CD4-positive, alpha-beta T cell treated with Interleukin-4 for 4 hours (primary cell): ENCODE measurements around the gene TRIM7.
"Not testable (repeated sequence)": the region's sequence is repeated elsewhere in the genome, so short reads cannot be mapped to it uniquely, and the experiment has no call there.

Source experiments
- DNase-seq: peaks from one replicate; pipeline ENCODE4 v3.0.0-alpha.2; 2020

The TRIM7 gene

DNA sequence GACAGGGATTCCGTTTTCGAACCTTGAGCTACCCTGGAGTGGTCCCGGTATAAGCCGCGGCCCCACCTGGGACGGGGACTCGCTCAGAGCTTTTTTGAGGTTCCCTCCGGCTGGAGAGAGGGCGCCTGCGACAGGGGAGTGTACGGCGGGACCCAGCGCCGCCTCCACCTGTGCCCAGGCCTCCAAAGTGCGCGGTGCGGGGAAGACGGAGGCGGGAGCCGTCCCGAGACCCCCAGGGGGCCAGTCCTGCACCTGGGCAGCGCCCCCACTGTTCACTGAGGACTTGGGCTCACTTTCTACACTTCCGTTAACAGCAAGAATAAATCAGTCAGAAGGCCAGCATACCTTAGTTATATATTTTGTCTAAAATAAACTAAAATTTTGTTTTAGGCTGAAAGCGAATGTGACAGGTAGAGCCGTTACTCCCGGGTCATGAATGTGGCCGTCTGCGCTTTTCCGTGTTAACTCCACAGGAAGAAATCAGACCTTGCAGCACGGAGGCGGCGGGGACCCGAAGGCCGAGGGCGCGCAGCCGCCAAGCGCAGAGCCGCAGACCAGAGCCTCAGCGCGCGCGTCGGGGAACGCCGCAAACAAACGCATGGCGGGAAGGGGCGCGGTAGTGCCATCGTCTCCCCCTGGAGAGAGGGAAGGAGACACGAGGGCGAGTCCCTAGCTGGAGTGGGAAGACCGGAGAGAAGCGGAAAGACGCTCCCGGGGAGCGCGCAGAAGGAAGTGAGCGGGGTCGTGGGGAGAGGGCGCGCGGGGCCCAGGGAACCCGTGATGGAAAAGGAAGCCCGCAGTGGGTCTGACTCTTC lies 14.1 kb downstream of the TRIM7 start:
- no peak for DNase-seq

DNA sequence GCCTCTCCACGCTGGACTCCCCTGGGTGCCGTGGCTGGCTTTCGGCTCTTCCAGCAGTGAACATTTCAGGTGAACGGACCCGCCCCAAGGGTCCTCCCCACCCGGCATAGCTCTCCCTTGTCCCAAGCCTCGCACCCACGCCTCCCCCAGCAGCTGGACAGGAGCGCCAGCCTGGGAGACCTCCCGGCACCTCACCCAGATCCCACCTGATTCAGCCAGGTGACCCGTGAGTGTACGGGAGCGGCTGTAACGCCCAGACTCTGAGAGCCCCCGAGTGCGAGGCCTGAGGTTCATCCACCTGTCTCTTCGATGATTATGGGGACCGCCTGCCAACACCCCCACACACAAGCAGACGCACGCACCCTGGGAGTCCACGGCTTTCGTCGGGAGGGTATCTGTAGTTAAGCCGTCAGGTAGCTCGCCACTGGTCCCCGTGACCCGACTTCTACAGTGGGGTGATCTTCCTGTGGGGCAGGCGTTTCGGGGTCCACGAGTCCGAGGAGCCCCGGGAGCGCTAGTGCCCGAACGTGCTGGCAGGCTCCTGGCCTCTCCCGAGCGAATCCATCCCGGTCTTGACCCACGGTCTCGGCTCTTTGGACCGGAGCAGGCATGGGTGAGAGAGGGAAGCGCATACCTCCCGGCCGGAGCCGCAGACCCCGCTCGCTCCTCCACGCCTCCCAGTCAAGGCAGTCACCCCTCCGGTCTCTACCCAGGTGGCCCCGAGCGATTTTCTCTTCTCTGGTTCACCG lies 14.9 kb downstream of the TRIM7 start:
- DNase-seq = no peak

DNA sequence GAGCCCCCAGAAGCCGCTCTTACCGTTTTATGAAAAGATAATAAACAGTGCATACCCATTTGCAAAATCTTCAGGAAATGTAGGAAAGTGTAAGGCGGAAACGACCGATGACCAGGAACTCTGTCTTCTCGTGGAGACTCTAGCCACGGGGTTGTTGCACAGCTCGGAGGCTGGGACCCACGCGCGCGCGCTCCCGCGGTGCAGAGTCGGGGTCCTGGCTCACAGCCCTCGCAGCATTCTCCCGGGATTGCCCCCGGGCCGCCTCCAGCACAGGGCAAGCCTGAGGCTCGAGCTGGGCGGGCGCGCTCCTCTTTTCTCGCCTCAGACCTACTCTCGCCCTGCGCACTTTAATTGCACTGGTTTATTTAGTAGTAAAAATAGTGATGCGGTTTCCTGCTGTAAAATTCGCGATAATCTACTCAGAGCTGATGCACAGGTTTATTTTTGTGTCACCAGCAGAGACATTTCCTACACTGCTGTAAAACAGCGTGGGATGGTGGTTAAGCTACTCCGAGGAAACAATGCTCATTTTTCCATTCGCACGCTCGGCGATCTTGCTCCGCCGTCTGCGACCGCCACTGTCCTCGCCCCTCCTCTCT lies 15.5 kb downstream of the TRIM7 start:
- peak; percentile 82 for DNase-seq

DNA sequence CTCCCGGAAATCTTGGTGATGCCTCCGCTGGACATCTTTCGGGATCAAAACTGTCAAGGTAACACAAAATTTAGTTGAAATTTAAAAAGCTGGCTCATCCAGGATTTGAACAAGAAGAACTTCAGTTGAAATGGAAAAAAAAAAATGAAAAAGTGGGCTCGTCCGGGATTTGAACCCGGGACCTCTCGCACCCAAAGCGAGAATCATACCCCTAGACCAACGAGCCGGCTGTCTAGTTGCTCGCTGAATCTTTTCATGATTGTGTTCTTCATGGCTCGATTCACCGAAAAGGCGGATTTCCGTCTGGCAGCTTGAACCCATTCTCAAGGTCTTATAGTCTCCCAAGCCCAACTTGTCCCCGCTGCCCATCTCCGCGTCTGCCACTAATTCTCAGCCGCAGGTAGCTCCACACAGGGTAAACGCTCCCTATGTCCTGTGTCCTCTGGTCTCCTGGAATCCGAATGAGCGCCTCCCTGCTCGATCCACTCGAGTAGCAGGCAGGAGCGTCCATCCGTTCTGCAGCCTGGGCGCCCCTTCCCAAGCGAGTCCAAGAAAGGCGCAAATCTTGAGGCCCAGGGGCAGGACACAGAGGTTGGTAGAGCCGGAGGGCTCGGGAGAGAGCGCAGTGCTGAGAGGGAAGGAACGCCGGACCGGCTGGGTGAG lies 16.2 kb downstream of the TRIM7 start:
- peak; percentile 78 for DNase-seq

DNA sequence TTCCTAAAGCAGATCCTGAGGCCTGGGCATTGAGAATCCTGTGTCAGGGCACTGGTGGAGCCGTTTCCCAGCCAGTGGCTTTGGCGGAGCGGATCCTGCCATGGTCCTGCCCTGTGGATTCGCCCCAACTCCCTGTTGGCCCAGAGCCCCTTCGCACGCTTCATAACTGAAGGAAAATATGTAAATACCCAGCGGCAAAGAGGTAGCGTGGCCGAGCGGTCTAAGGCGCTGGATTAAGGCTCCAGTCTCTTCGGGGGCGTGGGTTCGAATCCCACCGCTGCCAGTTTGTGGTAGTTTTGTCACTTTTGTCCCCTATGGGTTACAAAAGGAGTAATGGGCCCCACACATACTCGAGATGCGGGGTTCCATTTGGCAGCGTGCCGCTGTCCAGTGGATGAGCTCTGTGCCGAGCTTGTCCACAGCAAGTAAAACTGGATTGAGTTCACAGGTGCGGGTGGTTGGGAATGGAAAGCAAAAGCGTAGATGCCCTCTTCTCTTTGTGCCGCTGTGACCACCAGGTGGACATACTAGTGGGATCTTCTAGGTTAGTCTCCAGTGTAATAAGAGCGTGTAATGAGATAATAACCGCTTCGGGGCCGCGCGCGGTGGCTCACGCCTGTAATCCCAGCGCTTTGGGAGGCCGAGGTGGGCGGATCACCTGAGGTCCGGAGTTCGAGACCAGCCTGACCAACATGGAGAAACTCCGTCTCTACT lies 17.3 kb downstream of the TRIM7 start:
- DNase-seq = no peak

DNA sequence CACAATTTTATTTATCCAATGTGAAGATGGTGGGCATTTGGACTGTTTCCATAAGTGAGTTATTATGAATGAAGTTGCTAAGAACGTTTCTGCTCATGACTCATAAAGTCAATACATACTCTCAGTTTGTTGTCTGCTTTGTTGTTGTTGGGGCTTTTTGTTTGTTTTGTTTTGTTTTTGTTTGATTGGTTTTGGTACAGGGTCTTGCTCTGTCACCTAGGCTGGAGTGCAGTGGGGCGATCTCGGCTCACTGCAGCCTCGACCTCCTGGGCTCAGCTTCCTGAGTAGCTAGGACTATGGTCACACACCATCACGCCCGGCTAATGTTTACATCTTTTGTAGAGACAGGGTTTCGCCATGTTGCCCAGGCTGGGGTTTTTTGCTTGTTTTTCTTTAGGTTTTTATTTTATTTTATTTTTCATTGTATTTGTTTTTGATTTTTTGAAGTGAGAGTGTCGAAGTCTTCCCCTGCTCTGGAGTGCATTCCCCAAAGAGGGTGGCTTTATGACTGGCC lies 18.0 kb downstream of the TRIM7 start:
- no peak for DNase-seq

DNA sequence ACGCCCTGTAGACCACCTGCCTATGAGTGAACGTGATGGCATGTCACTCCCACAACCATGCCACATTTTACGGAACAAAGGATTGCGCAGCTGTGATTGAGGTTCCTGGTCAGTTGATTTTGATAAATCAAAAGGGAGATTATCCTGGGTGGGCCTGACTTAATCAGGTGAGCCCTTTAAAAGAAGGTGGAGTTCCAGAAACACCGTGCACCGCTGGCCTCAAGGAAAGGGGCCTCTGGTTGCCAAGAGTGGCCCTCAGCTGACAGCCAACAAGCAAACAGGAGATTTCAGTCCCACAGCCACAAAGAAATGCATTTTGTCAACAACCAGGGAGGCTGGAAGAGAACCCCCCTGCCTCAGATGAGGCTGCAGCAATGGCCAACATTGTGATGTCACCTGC lies 19.0 kb downstream of the TRIM7 start:
- no peak for DNase-seq

DNA sequence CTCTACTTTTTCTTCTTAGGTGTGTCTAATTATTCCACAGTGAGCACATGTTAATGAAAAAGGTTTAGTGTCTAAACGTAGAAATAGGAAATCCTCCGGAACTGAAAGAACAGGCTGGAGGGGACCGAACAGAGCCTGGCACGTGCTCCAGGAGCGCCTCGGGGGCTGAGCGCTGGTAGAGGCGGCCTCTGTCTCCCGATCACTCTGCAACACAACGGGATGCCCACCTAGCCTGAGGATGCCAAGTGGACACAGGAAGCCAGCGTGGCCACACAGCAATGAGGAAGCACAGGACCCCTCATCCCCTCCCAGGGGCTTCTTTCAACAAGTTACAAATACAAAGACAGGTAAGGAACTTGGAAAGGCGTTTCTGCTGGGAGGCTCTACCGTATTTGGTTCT lies 19.4 kb downstream of the TRIM7 start:
- no peak for DNase-seq

DNA sequence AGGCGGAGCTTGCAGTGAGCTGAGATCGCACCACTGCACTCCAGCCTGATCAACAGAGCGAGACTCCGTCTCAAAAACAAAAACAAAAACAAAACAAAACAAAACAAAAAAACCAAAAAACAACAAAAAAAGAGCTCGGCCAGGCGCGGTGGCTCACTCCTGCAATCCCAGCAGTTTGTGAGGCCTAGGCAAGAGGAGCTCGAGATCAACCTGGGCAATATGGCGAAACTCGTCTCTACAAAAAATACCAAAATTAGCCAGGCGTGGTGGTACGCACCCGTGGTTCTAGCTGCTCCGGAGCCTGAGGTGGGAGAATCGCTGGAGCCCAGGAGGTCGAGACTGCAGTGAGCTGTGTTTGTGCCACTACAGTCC lies 20.2 kb downstream of the TRIM7 start:
- no peak for DNase-seq

DNA sequence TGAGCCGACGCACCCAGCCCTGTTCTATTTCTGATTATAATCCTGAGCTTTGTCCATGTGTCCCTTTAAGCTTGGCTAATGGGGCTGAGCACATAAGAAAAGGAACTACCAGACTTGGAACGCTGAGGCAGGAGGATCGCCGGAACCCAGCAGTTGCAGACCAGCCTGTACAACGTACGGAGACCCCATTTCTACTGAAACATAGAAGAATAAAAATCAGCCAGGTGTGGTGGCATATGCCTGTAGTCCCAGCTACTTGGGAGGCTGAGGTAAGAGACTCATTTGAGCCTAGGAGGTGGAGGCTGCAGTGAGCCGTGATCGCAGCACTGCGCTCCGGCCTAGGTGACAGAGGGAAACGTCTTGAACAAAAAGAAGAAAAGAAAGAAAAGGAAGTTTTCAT lies 22.3 kb downstream of the TRIM7 start:
- no peak for DNase-seq

DNA sequence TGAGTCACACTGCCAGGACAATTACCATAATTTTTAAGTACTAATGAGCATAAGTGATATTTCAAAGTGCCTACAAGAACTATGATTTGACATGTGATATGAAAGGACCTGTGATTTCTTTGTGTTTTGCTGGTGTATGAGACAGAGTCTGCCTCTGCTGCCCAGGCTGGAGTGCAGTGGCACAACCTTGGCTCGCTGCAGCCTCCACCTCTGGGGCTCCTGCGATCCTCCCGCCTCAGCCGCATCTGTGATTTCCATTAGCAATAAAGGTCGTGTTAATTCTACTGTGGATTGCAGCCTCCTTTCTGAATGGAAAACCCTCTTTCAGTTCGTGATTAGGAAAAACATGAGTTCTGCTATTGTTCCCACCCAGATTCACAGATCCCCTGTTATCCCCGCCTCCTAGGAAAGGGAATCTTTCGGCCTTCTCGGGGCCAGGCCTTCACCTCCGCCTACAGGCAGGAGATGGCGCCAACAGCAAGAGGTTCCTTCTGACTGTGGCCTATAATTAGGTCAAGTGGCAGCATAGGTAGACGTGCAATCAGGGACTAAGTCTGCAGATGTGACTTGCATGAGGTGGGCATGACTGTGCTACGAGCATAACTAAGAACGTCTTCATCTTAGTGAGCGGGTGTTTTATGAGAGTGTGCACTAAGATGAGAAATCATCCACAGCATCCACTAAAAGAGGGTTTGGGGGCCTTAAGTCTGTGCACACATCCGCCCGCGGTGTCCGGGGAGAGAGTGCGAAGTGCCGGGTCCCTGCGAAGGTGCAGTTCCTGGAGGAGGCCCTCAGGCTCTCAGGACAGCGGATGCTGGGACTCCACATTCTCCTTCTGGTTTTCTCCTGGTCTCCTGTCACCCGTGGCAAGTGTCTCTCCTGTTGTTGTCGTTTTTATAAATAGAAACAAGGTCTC lies 23.1 kb downstream of the TRIM7 start:
- peak; percentile 79 for DNase-seq

DNA sequence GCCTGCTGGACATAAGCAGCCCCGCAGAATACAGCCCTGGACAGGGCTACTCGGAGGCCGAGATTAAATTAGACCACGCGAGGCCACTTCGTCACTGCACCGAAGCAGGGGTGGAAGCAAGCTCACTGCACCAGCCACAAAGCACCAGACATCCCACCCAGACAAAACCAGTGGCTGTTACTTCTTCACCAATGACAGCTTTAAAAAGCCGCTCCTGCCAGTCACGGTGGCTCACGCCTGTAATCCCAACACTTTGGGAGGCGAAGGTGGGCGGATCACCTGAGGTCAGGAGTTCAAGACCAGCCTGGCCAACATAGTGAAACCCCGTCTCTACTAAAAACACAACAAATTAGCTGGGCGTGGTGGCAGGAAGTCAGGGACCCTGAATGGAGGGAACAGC lies 27.4 kb downstream of the TRIM7 start:
- not testable (repeated sequence) for DNase-seq

DNA sequence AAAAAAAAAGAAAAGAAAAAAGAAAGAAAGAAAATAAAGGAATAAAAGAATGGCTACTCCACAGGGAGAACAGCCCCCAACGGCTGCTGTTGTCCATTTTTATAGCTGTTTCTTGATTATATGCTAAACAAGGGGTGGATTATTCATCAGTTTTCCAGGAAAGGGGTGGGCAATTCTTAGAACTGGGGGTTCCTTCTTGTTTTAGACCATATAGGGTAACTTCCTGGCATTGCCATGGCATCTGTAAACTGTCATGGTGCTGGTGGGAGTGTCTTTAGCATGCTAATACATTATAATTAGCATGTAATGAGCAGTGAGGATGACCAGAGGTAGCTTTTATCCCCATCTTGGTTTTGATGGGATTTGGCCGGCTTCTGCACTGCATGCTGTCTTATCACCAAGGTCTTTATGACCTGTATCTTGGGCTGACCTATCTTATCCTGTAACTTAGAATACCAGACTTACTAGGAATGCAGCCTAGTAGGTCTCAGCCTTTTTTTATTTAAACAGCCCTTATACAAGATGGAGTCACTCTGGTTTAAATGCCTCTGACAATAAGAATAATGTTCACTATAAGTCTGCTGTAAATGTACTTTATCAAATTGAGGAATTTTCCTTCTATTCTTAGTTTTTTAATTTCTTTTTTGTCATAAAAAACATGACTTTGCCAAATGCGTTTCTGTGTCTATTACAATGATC lies 28.6 kb downstream of the TRIM7 start:
- DNase-seq = no peak

DNA sequence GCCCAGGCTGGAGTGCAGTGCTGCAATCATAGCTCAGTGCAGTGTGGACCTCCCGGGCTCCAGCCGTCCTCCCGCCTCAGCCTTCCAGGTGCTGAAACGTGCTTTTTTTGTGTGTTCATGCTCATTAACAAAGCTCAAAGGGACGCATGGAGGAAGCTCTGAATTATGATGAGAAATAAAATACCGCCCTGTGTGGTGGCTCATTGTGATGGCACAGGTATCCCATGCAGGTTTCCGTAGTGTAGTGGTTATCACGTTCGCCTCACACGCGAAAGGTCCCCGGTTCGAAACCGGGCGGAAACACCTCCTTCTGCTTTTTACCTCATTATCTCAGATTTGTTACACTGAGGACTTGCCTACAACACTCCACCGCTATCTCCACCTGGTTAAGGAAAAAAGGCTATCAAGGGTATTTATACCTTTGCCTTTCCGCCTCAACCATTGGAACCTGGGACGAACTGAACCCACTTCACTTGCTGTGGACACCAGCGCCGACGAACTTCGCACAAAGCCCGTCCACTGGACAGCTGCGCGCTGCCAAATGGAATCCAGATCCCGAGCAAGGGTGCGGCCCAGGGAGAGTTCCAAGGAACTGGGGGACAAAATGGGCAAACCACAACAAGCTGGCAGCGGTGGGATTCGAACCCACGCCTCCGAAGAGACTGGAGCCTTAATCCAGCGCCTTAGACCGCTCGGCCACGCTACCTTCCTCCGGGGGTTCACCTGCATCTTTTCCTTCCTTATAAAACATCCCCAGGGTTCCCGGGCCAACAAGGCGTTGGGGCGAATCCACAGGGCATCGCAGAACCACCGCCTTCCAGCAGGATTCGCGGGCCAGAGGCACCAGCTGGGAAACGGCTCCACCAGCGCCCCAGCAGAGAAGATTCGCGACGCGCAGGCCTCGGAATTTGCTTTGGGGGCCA lies 31.3 kb downstream of the TRIM7 start:
- DNase-seq = peak; percentile 49

DNA sequence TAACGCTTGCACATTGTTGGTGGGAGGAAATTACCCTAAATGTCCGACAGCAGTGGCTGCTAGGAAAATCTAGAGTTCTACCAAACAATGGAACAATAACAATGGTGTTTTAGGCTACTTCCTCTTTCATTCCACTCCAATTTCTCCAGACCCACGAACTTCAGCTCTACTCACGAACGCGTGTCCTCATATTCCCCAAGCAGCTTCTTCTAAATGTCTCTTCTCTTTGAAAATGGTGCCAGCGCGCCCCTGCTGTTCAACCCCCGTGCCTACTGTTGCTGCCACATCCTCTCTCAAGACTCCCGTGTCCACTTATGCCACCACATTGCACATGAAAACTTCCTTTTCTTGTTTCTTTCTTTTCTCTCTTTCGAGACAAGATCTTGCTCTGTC lies 32.0 kb downstream of the TRIM7 start:
- DNase-seq = peak; percentile 8

DNA sequence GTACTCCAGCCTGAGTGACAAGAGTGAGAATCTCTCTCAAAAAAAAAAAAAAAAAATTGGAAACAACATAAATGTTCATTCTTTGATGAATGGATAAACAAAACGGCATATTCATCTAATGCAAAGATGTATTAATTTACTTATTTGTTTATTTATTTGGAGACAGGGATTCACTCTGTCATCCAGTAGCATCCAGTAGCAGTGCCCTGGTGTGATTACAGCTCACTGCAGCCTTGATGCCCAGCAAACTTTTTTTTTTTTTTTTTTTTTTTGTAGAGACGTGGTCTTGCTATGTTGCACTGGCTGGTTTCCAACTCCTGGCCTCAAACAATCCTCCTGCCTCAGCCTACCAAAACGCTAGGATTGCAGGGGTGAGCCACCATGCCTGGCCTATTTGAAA lies 33.2 kb downstream of the TRIM7 start:
- no peak for DNase-seq

DNA sequence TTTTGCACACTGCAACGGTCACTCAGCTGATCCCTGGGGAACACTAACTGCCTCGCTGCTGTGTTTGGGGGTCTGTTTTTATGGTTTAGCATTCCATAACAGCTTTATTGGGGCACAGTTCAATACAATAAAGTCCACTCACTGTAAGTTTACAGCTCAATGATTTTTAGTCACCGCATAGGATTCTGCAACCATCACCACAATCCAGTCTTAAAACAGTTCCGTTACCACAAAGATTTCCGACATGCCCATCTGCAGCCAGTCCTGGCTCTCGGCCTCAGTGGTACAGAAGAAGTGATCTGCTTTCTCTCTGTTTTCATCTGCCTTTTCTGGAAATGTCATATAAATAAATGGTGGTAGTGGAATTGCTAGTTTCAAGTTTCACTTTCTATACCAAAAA lies 34.0 kb downstream of the TRIM7 start:
- DNase-seq = no peak

DNA sequence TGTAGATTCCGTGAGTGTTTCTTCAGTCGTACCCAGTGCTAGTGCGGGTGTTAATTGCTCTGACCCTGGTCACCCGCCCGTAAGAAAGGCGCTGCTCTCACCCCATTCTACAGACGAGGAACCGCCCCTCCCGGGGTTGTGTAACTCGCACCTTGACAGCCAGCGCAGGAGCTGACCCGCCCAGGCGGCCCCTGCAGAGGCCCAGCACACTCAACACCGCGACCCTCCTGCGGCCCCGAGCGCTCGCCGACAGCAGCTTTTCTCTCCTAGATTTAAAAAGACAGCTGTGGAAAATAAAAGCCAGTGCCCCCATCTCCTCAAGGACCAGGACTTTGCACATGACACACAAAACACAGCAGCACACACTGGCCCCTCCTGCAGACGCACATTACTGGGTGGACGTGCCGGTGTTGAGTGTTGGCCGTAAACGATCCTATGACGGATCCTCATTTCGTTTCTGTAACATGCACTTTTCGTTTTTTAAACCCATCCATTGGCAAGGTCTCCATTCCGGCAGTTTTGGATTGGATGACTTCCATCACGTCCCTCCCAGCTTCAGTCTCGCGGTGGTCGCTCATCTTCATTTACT lies 34.7 kb downstream of the TRIM7 start:
- no peak for DNase-seq
